Sigmoid colon (tissue), 7 donors: ENCODE measurements around the gene HINT2. TPM values are rescaled to one million over a fixed set of nuclear protein-coding genes. Genes with fewer than 3 reads are reported as not detected.

Experiments used
- DNase-seq: peaks from one replicate; pipeline ENCODE4 v3.0.0-alpha.2; 2019
- H3K27ac ChIP-seq, 4 donors: fragments of 200-600 bp; sonication (generic); one replicate each; pipeline ENCODE4 v1.5.1; 2016 to 2019; ENCODE audit warnings: mild to moderate bottlenecking in 1 of 4
- H3K27me3 ChIP-seq, 3 donors: fragments of 200-600 bp; sonication (generic); one replicate each; pipeline ENCODE4 v1.5.1; 2019; ENCODE audit warnings: mild to moderate bottlenecking in 1 of 3
- H3K36me3 ChIP-seq, 4 donors: fragments of 200-600 bp; sonication (generic); one replicate each; pipeline ENCODE4 v1.5.1; 2016 to 2019
- H3K4me1 ChIP-seq, 4 donors: fragments of 200-600 bp; sonication (generic); one replicate each; pipeline ENCODE4 v1.5.1; 2017 to 2019
- H3K4me3 ChIP-seq, 4 donors: fragments of 200-600 bp; sonication (generic); one replicate each; pipeline ENCODE4 v1.5.1; 2017 to 2019; ENCODE audit warnings: mild to moderate bottlenecking in 2 of 4, moderate library complexity in 1 of 4
- H3K9me3 ChIP-seq, 4 donors: fragments of 200-600 bp in 3 of 4; sonication (generic) in 3 of 4; one replicate each; pipeline versions ENCODE4 v1.5.1 to v1.6.1; 2013 to 2019
- EP300 ChIP-seq, 4 donors: sonication (generic); formaldehyde crosslinking; IDR thresholded peaks; one replicate each; pipeline ENCODE4 v1.6.1; 2017; ENCODE audit warnings: antibody characterized with exemption in 4 of 4
- POLR2A ChIP-seq, 2 donors: fragments of 450-650 bp; IDR thresholded peaks; one replicate each; pipeline ENCODE4 v1.6.1; 2016; ENCODE audit warnings: antibody characterized with exemption in 2 of 2, mild to moderate bottlenecking in 2 of 2, moderate library complexity in 2 of 2
- POLR2AphosphoS5 ChIP-seq, 4 donors: sonication (generic); formaldehyde crosslinking; IDR thresholded peaks; one replicate each; pipeline ENCODE4 v1.6.1; 2017; ENCODE audit warnings: antibody characterized with exemption in 4 of 4
- whole genome bisulfite sequencing, 2 donors: extraction: QIAGEN DNeasy Blood & Tissue Kit; methylation state at CpG; one replicate each; pipeline ENCODE4 v1.1.7; 2013; 5-methylcytosine and 5-hydroxymethylcytosine counted together
- intact Hi-C: fragments of 100-400 bp; cut with DNase I; formaldehyde crosslinking; loops from one replicate; pipeline ENCODE4 v1.15.1; 2023
- polyA plus RNA-seq, 3 donors: library from polyadenylated mRNA; stranded (reverse); fragments of 200-250 nt; gene quantifications; one replicate each; pipeline ENCODE4 v1.2.3, GENCODE V29; 2013
- total RNA-seq, 4 donors: library from RNA; depleted of rRNA; stranded (reverse); fragments of >200 nt; gene quantifications; one replicate each; pipeline ENCODE4 v1.1.0, GENCODE V29; 2016
- TF ChIP-seq, protein P1 (sequence below), 4 experiments: fragments of 450-650 bp in 3 of 4; fragments of 200-600 bp in 1 of 4; IDR thresholded peaks; one replicate each; pipeline ENCODE4 v1.5.1; 2016 to 2019; ENCODE audit warnings: antibody characterized with exemption in 4 of 4, mild to moderate bottlenecking in 3 of 4, moderate library complexity in 2 of 4
- donor health status: healthy with polysubstance abuse.
- donor health status: Bipolar disorder and iron deficiency.
- donor health status: healthy.

The HINT2 gene
- total and polyA plus RNA-seq, 7 donors, result 23.5 to 125 (median 42.8) TPM

GRCh38 chr9:35790025-35790384, 24.8 kb downstream of the HINT2 start:
- intact Hi-C loops, result loop anchor here (1.0 to 5.0 kb wide), 3 partner anchors 39 to 157 kb away; partner anchors contain the start of genes FAM221B and TMEM8B
- WGBS, 2 donors, result 32 to 45% methylated on average over 4 of the region's 4 CpGs

DNA sequence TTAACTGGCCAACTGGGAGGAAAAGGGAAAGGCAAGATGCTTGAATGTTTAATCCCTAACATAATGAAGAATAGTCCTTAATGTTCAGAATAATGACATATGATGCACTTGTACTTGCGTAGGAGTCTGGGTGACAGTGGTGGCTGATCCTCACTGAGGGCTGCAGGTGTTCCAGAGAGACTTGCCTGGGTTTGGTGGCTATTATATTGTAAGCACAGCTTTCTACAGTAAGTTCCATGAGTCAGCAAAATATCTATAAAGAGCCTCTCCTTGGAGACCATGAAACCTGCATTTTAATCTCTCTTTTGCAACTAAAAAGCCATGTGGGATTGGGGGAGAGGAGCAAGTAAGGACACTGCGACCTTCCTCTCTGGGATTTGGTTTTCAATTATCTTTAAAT, 25.3 kb downstream of the HINT2 start:
- no peaks in the 10 kb centered on the region for H3K9me3 ChIP-seq
- no peak overlapping the region for H3K4me3 ChIP-seq
- no peaks in the 10 kb centered on the region for H3K27me3 ChIP-seq
- intact Hi-C loops, result no loop called here
- H3K4me1 ChIP-seq, result peaks cover 0 to 39% (median 35%) of the 10 kb centered on the region in 4 donors
- H3K36me3 ChIP-seq, result no peaks in the 10 kb centered on the region
- TF ChIP-seq POLR2A (IDR thresholded peaks at IDR 0.05), result no peak
- TF ChIP-seq, protein P1, sequence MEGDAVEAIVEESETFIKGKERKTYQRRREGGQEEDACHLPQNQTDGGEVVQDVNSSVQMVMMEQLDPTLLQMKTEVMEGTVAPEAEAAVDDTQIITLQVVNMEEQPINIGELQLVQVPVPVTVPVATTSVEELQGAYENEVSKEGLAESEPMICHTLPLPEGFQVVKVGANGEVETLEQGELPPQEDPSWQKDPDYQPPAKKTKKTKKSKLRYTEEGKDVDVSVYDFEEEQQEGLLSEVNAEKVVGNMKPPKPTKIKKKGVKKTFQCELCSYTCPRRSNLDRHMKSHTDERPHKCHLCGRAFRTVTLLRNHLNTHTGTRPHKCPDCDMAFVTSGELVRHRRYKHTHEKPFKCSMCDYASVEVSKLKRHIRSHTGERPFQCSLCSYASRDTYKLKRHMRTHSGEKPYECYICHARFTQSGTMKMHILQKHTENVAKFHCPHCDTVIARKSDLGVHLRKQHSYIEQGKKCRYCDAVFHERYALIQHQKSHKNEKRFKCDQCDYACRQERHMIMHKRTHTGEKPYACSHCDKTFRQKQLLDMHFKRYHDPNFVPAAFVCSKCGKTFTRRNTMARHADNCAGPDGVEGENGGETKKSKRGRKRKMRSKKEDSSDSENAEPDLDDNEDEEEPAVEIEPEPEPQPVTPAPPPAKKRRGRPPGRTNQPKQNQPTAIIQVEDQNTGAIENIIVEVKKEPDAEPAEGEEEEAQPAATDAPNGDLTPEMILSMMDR (IDR thresholded peaks at IDR 0.05), result no peak
- no peak for TF ChIP-seq POLR2AphosphoS5 (IDR thresholded peaks at IDR 0.05)
- no peak for TF ChIP-seq EP300 (IDR thresholded peaks at IDR 0.05)
- H3K27ac ChIP-seq, result no peak overlapping the region
- WGBS, 2 donors, result 93 to 98% methylated on average over 2 of the region's 2 CpGs
- no peak for DNase-seq

More at GRCh38 chr9:35790025-35790384, 24.8 kb downstream of the HINT2 start:
- TF ChIP-seq, protein P1 (IDR thresholded peaks at IDR 0.05), result no peak
- TF ChIP-seq POLR2A (IDR thresholded peaks at IDR 0.05) (no peak), EP300 (IDR thresholded peaks at IDR 0.05) (no peak), POLR2AphosphoS5 (IDR thresholded peaks at IDR 0.05) (no peak)
- Histone ChIP-seq H3K36me3 (no peaks in the 10 kb centered on the region), H3K4me1 (peaks cover 0 to 44% (median 40%) of the 10 kb centered on the region in 4 donors), H3K27me3 (no peaks in the 10 kb centered on the region), H3K27ac (no peak overlapping the region), H3K9me3 (no peaks in the 10 kb centered on the region), H3K4me3 (no peak overlapping the region)
- no peak for DNase-seq

- no peak overlapping the region for H3K27ac ChIP-seq
- no peak overlapping the region for H3K4me3 ChIP-seq
- H3K36me3 ChIP-seq, result no peaks in the 10 kb centered on the region
- H3K4me1 ChIP-seq, result no peaks in the 10 kb centered on the region
- TF ChIP-seq POLR2AphosphoS5 (IDR thresholded peaks at IDR 0.05) (no peak), POLR2A (IDR thresholded peaks at IDR 0.05) (no peak), EP300 (IDR thresholded peaks at IDR 0.05) (no peak)
- TF ChIP-seq, protein P1 (IDR thresholded peaks at IDR 0.05), result no peak
- H3K9me3 ChIP-seq, result no peaks in the 10 kb centered on the region
- intact Hi-C loops, result no loop called here
- no peaks in the 10 kb centered on the region for H3K27me3 ChIP-seq
- DNase-seq, result no peak
Observed at GRCh38 chr9:35783418-35783817, 31.4 kb downstream of the HINT2 start.

DNA sequence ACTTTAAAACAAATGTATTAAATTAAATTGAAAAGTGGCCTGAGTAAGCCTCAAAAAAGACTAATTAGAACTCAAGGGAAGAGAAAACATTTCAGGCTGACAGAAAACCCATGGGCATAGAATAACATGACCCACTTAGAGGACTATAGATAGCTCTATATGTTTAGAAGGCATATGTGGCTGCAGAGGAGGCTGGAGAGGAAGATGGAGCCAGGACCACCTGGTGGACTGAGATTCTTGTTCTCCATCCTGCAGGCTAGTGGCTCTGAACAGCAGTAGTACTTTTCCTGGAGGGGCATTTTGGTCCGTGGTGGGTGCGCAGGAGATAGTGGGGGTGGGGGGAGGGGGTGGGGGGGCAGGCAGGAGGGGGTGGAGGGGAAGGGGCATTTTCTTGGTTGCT, 33.8 kb downstream of the HINT2 start:
- Histone ChIP-seq H3K4me3 (no peak overlapping the region), H3K27me3 (no peaks in the 10 kb centered on the region), H3K9me3 (no peaks in the 10 kb centered on the region), H3K36me3 (no peaks in the 10 kb centered on the region), H3K27ac (no peak overlapping the region), H3K4me1 (no peaks in the 10 kb centered on the region)
- intact Hi-C loops, result no loop called here
- no peak for DNase-seq
- no peak for TF ChIP-seq POLR2A (IDR thresholded peaks at IDR 0.05)
- no peak for TF ChIP-seq EP300 (IDR thresholded peaks at IDR 0.05)
- TF ChIP-seq POLR2AphosphoS5 (IDR thresholded peaks at IDR 0.05), result no peak
- TF ChIP-seq, protein P1 (IDR thresholded peaks at IDR 0.05), result no peak
- 77 to 85% methylated on average over 2 of the region's 2 CpGs for WGBS, 2 donors

DNA sequence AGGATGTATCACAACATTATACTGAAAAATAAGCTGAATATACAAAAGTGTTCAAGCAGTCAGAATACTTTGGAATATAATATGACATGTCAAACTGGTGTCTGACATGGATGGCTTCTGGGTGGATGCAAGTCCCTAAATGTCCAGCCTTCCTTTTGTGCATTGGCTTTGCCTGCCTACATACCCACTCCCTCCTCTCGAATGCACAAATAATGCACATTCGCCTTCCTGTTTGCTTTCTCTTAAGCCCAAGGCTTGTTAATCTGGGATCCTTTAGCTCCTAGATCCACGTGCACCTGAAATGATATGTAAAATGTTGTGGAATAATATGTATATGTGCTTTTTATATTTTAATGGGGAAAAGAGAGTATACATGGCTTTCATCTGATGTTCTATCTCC, 36.3 kb downstream of the HINT2 start:
- Histone ChIP-seq H3K27ac (no peak overlapping the region), H3K27me3 (no peaks in the 10 kb centered on the region), H3K9me3 (no peaks in the 10 kb centered on the region), H3K36me3 (no peaks in the 10 kb centered on the region), H3K4me1 (no peaks in the 10 kb centered on the region), H3K4me3 (no peak overlapping the region)
- DNase-seq, result no peak
- 90 to 92% methylated on average over 3 of the region's 3 CpGs for WGBS, 2 donors
- TF ChIP-seq, protein P1 (IDR thresholded peaks at IDR 0.05), result no peak
- TF ChIP-seq POLR2AphosphoS5 (IDR thresholded peaks at IDR 0.05) (no peak), EP300 (IDR thresholded peaks at IDR 0.05) (no peak), POLR2A (IDR thresholded peaks at IDR 0.05) (no peak)
- intact Hi-C loops, result no loop called here
